H9 (cell line): ENCODE data around the gene RAB33A. TPM values are rescaled to one million over a fixed set of nuclear protein-coding genes. Genes with fewer than 3 reads are reported as not detected.

Experiments used
- DNase-seq: peaks from one replicate; pipeline ENCODE4 v3.0.0-alpha.2; 2017
- H2AFZ ChIP-seq: one replicate; pipeline ENCODE4 v1.6.1; 2013; ENCODE audit warnings: mild to moderate bottlenecking, low read length, control low read depth, moderate library complexity
- H2AK5ac ChIP-seq: 2 replicates; pipeline ENCODE4 v1.6.1; 2013; ENCODE audit warnings: low read length, control low read depth, mixed read lengths; ENCODE audit not compliant: insufficient read length
- H2BK120ac ChIP-seq: one replicate; pipeline ENCODE4 v1.6.1; 2013; ENCODE audit warnings: low read depth, mild to moderate bottlenecking, low read length, control low read depth, inconsistent platforms; ENCODE audit not compliant: poor library complexity, severe bottlenecking
- H2BK12ac ChIP-seq: 2 replicates; pipeline ENCODE4 v1.6.1; 2013; ENCODE audit warnings: low read length, control low read depth, mixed read lengths, low read depth; ENCODE audit not compliant: insufficient read length
- H2BK15ac ChIP-seq: 2 replicates; pipeline ENCODE4 v1.6.1; 2013; ENCODE audit warnings: low read depth, low read length, control low read depth
- H2BK20ac ChIP-seq: one replicate; pipeline ENCODE4 v1.6.1; 2013; ENCODE audit warnings: low read depth, mild to moderate bottlenecking, low read length, control low read depth, inconsistent platforms; ENCODE audit not compliant: poor library complexity, severe bottlenecking
- H2BK5ac ChIP-seq: 2 replicates; pipeline ENCODE4 v1.6.1; 2013; ENCODE audit warnings: low read length, control low read depth, mixed read lengths; ENCODE audit not compliant: insufficient read length
- H3K14ac ChIP-seq: 2 replicates; pipeline ENCODE4 v1.6.1; 2013; ENCODE audit warnings: low read length, control low read depth; ENCODE audit not compliant: insufficient read depth
- H3K18ac ChIP-seq: 2 replicates; pipeline ENCODE4 v1.6.1; 2013; ENCODE audit warnings: low read depth, mild to moderate bottlenecking, mixed read lengths, low read length, control low read depth; ENCODE audit not compliant: insufficient read length
- H3K23ac ChIP-seq: 2 replicates; pipeline ENCODE4 v1.6.1; 2013; ENCODE audit warnings: low read length, control low read depth, mixed read lengths, low read depth; ENCODE audit not compliant: insufficient read length
- H3K23me2 ChIP-seq: 2 replicates; pipeline ENCODE4 v1.6.1; 2013; ENCODE audit warnings: low read depth, mild to moderate bottlenecking, mixed read lengths, low read length, control low read depth; ENCODE audit not compliant: insufficient read length, poor library complexity, severe bottlenecking
- H3K27ac ChIP-seq: 2 replicates; pipeline ENCODE4 v1.5.1; 2013; ENCODE audit warnings: low read length, control low read depth, mixed read lengths, low read depth; ENCODE audit not compliant: insufficient read length
- H3K27me3 ChIP-seq: 2 replicates; pipeline ENCODE4 v1.6.1; 2013; ENCODE audit warnings: low read length, control low read depth, inconsistent platforms; ENCODE audit not compliant: insufficient read depth
- H3K4ac ChIP-seq: 2 replicates; pipeline ENCODE4 v1.6.1; 2013; ENCODE audit warnings: low read depth, mild to moderate bottlenecking, control low read depth, inconsistent platforms, low read length, moderate library complexity
- H3K4me1 ChIP-seq: 2 replicates; pipeline ENCODE4 v1.6.1; 2013; ENCODE audit warnings: low read length, control low read depth, inconsistent platforms; ENCODE audit not compliant: insufficient read depth
- H3K4me2 ChIP-seq: 2 replicates; pipeline ENCODE4 v1.6.1; 2013; ENCODE audit warnings: low read length, control low read depth, mixed read lengths; ENCODE audit not compliant: insufficient read length, insufficient read depth
- H3K56ac ChIP-seq: 2 replicates; pipeline ENCODE4 v1.6.1; 2013; ENCODE audit warnings: low read depth, mild to moderate bottlenecking, mixed read lengths, low read length, control low read depth; ENCODE audit not compliant: insufficient read length
- H3K79me1 ChIP-seq: 2 replicates; pipeline ENCODE4 v1.6.1; 2013; ENCODE audit warnings: low read depth, mild to moderate bottlenecking, moderate library complexity, low read length, control low read depth, inconsistent platforms; ENCODE audit not compliant: insufficient read depth, poor library complexity, severe bottlenecking
- H3K79me2 ChIP-seq: 2 replicates; pipeline ENCODE4 v1.6.1; 2013; ENCODE audit warnings: low read length, control low read depth, inconsistent platforms; ENCODE audit not compliant: insufficient read depth
- H3K9ac ChIP-seq: 2 replicates; pipeline ENCODE4 v1.6.1; 2013; ENCODE audit warnings: low read length, control low read depth, mixed read lengths; ENCODE audit not compliant: insufficient read length; ENCODE audit errors: extremely low read depth
- H3K9me3 ChIP-seq: one replicate; pipeline ENCODE4 v1.6.1; 2013; ENCODE audit warnings: low read depth, low read length, inconsistent platforms; ENCODE audit not compliant: control insufficient read depth
- H3T11ph ChIP-seq: one replicate; pipeline ENCODE4 v1.6.1; 2013; ENCODE audit warnings: mild to moderate bottlenecking, low read length, control low read depth, inconsistent platforms
- H4K20me1 ChIP-seq: one replicate; pipeline ENCODE4 v1.6.1; 2013; ENCODE audit not compliant: control insufficient read depth, insufficient read length, insufficient read depth
- H4K5ac ChIP-seq: 2 replicates; pipeline ENCODE4 v1.6.1; 2013; ENCODE audit warnings: low read depth, mild to moderate bottlenecking, mixed read lengths, low read length, control low read depth; ENCODE audit not compliant: insufficient read length
- H4K8ac ChIP-seq: replicated peaks from 2 replicates; pipeline ENCODE4 v1.6.1; 2013; ENCODE audit warnings: low read length, control low read depth, mixed read lengths, low read depth; ENCODE audit not compliant: insufficient read length
- H4K91ac ChIP-seq: 2 replicates; pipeline ENCODE4 v1.6.1; 2013; ENCODE audit warnings: low read depth, mild to moderate bottlenecking, moderate library complexity, mixed read lengths, low read length, control low read depth; ENCODE audit not compliant: insufficient read length
- H3K27ac Mint-ChIP-seq, 3 experiments: 2 replicates in 2 of 3; 3 replicates in 1 of 3; pipeline ENCODE4 v1.8.0; 2020 to 2021; ENCODE audit warnings: mixed read lengths in 3 of 3, mild to moderate bottlenecking in 1 of 3, moderate library complexity in 1 of 3
- H3K27me3 Mint-ChIP-seq: 2 replicates; pipeline ENCODE4 v1.8.0; 2021; ENCODE audit warnings: low read depth, mild to moderate bottlenecking, moderate library complexity, mixed read lengths
- H3K36me3 Mint-ChIP-seq, 3 experiments: 2 replicates in 2 of 3; 3 replicates in 1 of 3; pipeline ENCODE4 v1.8.0; 2020 to 2021; ENCODE audit warnings: low read depth in 3 of 3, mixed read lengths in 3 of 3; ENCODE audit not compliant: insufficient read depth in 1 of 3
- H3K4me1 Mint-ChIP-seq, 2 experiments: 2 replicates each; pipeline ENCODE4 v1.8.0; 2020; ENCODE audit warnings: mixed read lengths in 2 of 2
- H3K4me3 Mint-ChIP-seq, 2 experiments: 2 replicates in 1 of 2; 3 replicates in 1 of 2; pipeline ENCODE4 v1.8.0; 2020 to 2021; ENCODE audit warnings: mild to moderate bottlenecking in 2 of 2, mixed read lengths in 2 of 2, moderate library complexity in 1 of 2
- H3K9me3 Mint-ChIP-seq, 2 experiments: 2 replicates in 1 of 2; 3 replicates in 1 of 2; pipeline ENCODE4 v1.8.0; 2020; ENCODE audit warnings: mild to moderate bottlenecking in 2 of 2, mixed read lengths in 2 of 2, moderate library complexity in 1 of 2
- WGBS: extraction: QIAGEN DNeasy Blood & Tissue Kit; methylation state at CpG from one replicate; pipeline ENCODE4 v1.1.7; 2013; ENCODE audit warnings: missing lambda C conversion rate, low lambda C conversion rate, mixed read lengths; ENCODE audit not compliant: insufficient read length; ENCODE audit errors: extremely low coverage; 5-methylcytosine and 5-hydroxymethylcytosine counted together
- total RNA-seq: library from RNA; stranded (reverse); gene quantifications from 2 replicates; pipeline ENCODE4 v1.2.1, GENCODE V29; 2021
- TF ChIP-seq, protein P1 (sequence below): fragments of 200-600 bp; sonication (generic); conservative IDR thresholded peaks from 3 replicates; pipeline ENCODE4 v1.8.0; 2021; ENCODE audit warnings: antibody characterized with exemption, mild to moderate bottlenecking

The RAB33A gene
- total RNA-seq, 1 experiment from 2014 or later: 0.59 TPM

DNA sequence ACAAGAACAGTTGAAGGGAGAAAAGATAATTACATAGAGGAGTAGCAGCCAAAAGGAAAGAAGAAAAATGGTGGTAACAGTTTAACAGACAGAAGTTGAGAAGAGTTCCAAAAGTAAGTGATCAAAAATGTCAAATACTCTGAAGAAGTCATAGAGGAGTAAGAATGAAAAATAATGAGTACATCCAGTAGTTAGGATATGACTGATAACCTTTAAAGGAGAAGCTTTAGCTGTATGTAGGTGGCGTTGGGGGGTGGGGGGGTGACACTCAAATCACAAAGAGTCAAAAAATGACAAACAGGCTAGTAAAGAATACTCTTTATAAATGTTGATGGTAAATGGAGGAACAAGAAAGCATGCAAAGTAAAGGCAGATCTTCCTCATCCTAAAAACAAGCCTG, 40.6 kb downstream of the RAB33A start:
- no peak overlapping the region for H2BK20ac ChIP-seq
- no peaks in the 10 kb centered on the region for H3K79me1 ChIP-seq
- H2BK120ac ChIP-seq: no peak overlapping the region
- TF ChIP-seq, protein P1, sequence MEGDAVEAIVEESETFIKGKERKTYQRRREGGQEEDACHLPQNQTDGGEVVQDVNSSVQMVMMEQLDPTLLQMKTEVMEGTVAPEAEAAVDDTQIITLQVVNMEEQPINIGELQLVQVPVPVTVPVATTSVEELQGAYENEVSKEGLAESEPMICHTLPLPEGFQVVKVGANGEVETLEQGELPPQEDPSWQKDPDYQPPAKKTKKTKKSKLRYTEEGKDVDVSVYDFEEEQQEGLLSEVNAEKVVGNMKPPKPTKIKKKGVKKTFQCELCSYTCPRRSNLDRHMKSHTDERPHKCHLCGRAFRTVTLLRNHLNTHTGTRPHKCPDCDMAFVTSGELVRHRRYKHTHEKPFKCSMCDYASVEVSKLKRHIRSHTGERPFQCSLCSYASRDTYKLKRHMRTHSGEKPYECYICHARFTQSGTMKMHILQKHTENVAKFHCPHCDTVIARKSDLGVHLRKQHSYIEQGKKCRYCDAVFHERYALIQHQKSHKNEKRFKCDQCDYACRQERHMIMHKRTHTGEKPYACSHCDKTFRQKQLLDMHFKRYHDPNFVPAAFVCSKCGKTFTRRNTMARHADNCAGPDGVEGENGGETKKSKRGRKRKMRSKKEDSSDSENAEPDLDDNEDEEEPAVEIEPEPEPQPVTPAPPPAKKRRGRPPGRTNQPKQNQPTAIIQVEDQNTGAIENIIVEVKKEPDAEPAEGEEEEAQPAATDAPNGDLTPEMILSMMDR: no peak
- H3K4ac ChIP-seq: no peak overlapping the region
- no CpG with 5 or more reads among the region's 1 CpG for WGBS
- H2BK15ac ChIP-seq: no peak overlapping the region
- Mint-ChIP-seq H3K4me3 (no peak overlapping the region), H3K27ac (no peak overlapping the region), H3K9me3 (peaks cover 0 to 46% of the 10 kb centered on the region in 2 experiments; a peak in 2 of 5 replicates), H3K36me3 (peaks cover 46 to 73% (median 65%) of the 10 kb centered on the region in 3 experiments; a peak in 6 of 7 replicates), H3K27me3 (no peaks in the 10 kb centered on the region), H3K4me1 (no peaks in the 10 kb centered on the region)
- no peak overlapping the region for H4K8ac ChIP-seq
- H3K23ac ChIP-seq: no peak overlapping the region
- no peak overlapping the region for H2BK12ac ChIP-seq
- no peaks in the 10 kb centered on the region for H3K27me3 ChIP-seq
- no peak overlapping the region for H3K9ac ChIP-seq
- H3K56ac ChIP-seq: no peak overlapping the region
- H3K4me1 ChIP-seq: no peaks in the 10 kb centered on the region
- DNase-seq: no peak
- H4K91ac ChIP-seq: no peak overlapping the region
- H3K18ac ChIP-seq: no peak overlapping the region
- H3T11ph ChIP-seq: no peak overlapping the region
- H3K14ac ChIP-seq: no peak overlapping the region
- no peak overlapping the region for H3K27ac ChIP-seq
- H2BK5ac ChIP-seq: no peak overlapping the region
- H3K23me2 ChIP-seq: no peaks in the 10 kb centered on the region
- H3K9me3 ChIP-seq: peaks cover 16% of the 10 kb centered on the region
- no peak overlapping the region for H2AK5ac ChIP-seq
- no peaks in the 10 kb centered on the region for H4K20me1 ChIP-seq
- H4K5ac ChIP-seq: no peak overlapping the region
- H2AFZ ChIP-seq: no peak overlapping the region
- H3K79me2 ChIP-seq: no peaks in the 10 kb centered on the region
- H3K4me2 ChIP-seq: no peak overlapping the region
